ENCODE results near the gene MRPS27. TPM values are rescaled to one million over a fixed set of nuclear protein-coding genes. Genes with fewer than 3 reads are reported as not detected.

MRPS27 gene
- total and polyA plus RNA-seq, 10 donors: 23.5 to 55.5 (median 42.6) TPM

- intact Hi-C loops (cut with DNase I; ENCODE audit: low total_unique reads): no loop called here
- Histone ChIP-seq H3K4me1 (peaks cover 0 to 18% (median 0%) of the 10 kb centered on the region in 6 donors), H3K36me3 (peaks cover 0 to 35% (median 20%) of the 10 kb centered on the region in 6 donors), H3K9me3 (no peaks in the 10 kb centered on the region), H3K27ac (peak overlapping the region in 1 of 8 donors; percentile 39), H3K4me3 (no peak overlapping the region), H3K27me3 (replicated peaks in 1 of 7) (no peaks in the 10 kb centered on the region)
- TF ChIP-seq POLR2A (IDR thresholded peaks at IDR 0.05) (no peak), CTCF (IDR thresholded peaks at IDR 0.05 in 8 of 11, conservative IDR thresholded peaks at IDR 0.05 in 3 of 11) (peak in 7 of 11 experiments; percentile 20 to 43 (median 35)), POLR2AphosphoS5 (IDR thresholded peaks at IDR 0.05) (no peak)
- 70 to 83% (median 72%) methylated on average over 5 of the region's 5 CpGs for WGBS, 5 donors
- DNase-seq: no peak
These were observed 35.8 kb upstream of the MRPS27 start for GRCh38 chr5:72355706-72356299.

GRCh38 chr5:72353046-72353445, 33.0 kb upstream of the MRPS27 start:
- intact Hi-C loops (cut with DNase I; ENCODE audit: low total_unique reads): no loop called here
- TF ChIP-seq POLR2AphosphoS5 (IDR thresholded peaks at IDR 0.05): no peak
- TF ChIP-seq POLR2A (IDR thresholded peaks at IDR 0.05): no peak
- TF ChIP-seq CTCF (IDR thresholded peaks at IDR 0.05 in 8 of 11, conservative IDR thresholded peaks at IDR 0.05 in 3 of 11): no peak
- no peak for DNase-seq
- peaks cover 0 to 22% (median 0%) of the 10 kb centered on the region in 6 donors for H3K4me1 ChIP-seq
- H3K36me3 ChIP-seq: peaks cover 0 to 7% (median under 1%) of the 10 kb centered on the region in 6 donors
- H3K27ac ChIP-seq: peak overlapping the region in 3 of 8 donors; percentile 7 to 45 (median 17)
- H3K9me3 ChIP-seq: no peaks in the 10 kb centered on the region
- H3K4me3 ChIP-seq: no peak overlapping the region
- H3K27me3 ChIP-seq (replicated peaks in 1 of 7): no peaks in the 10 kb centered on the region

- 47 to 89% (median 74%) methylated on average over 1 of the region's 1 CpG for WGBS, 5 donors
- intact Hi-C loops (cut with DNase I; ENCODE audit: low total_unique reads): no loop called here
- H3K36me3 ChIP-seq: peaks cover 0 to 7% (median 0%) of the 10 kb centered on the region in 6 donors
These were observed 32.6 kb upstream of the MRPS27 start for GRCh38 chr5:72352616-72353015.

More at GRCh38 chr5:72352616-72353015, 32.6 kb upstream of the MRPS27 start:
- Histone ChIP-seq H3K4me1 (peaks cover 0 to 22% (median 0%) of the 10 kb centered on the region in 6 donors), H3K4me3 (no peak overlapping the region), H3K9me3 (no peaks in the 10 kb centered on the region), H3K27me3 (replicated peaks in 1 of 7) (no peaks in the 10 kb centered on the region), H3K27ac (peak overlapping the region in 4 of 8 donors; percentile 7 to 45 (median 19))
- TF ChIP-seq CTCF (IDR thresholded peaks at IDR 0.05 in 8 of 11, conservative IDR thresholded peaks at IDR 0.05 in 3 of 11): no peak
- no peak for TF ChIP-seq POLR2AphosphoS5 (IDR thresholded peaks at IDR 0.05)
- no peak for TF ChIP-seq POLR2A (IDR thresholded peaks at IDR 0.05)
- DNase-seq: no peak

Measured in spleen (tissue), 11 donors.